Activated CD8-positive, alpha-beta T cell treated with anti-CD3 and anti-CD28 coated beads, Interleukin-2, amount 10 ng/mL, durations not matched to agents 7 days and 5 days (primary cell): Measurements from ENCODE around the gene TBC1D16. TPM values are rescaled to one million over a fixed set of nuclear protein-coding genes. Genes with fewer than 3 reads are reported as not detected.

Experiments used
- ATAC-seq: fragments of 150-1000 bp; cut with Tn5 transposase; one replicate; pipeline ENCODE4 v1.10.0; 2021; ENCODE audit warnings: moderate library complexity
- CTCF ChIA-PET: fragments of 350-600 bp; sonication (Branson Sonifier 250); formaldehyde crosslinking; loops from one replicate; lab custom pipeline; 2021; ENCODE audit warnings: antibody characterized with exemption; lab: Charles Lee
- POLR2A ChIA-PET: fragments of 350-600 bp; sonication (Branson Sonifier 250); formaldehyde crosslinking; loops from one replicate; lab custom pipeline; 2021; ENCODE audit warnings: antibody characterized with exemption; lab: Charles Lee
- DNase-seq: peaks from one replicate; pipeline ENCODE4 v3.0.0-alpha.2; 2020
- H3K27ac Mint-ChIP-seq: one replicate; pipeline ENCODE4 v1.8.0; 2021; ENCODE audit warnings: mild to moderate bottlenecking, mixed read lengths
- H3K27me3 Mint-ChIP-seq: one replicate; pipeline ENCODE4 v1.8.0; 2021; ENCODE audit warnings: low read depth, mixed read lengths
- H3K36me3 Mint-ChIP-seq: one replicate; pipeline ENCODE4 v1.8.0; 2021; ENCODE audit warnings: low read depth, mixed read lengths
- H3K4me1 Mint-ChIP-seq: one replicate; pipeline ENCODE4 v1.8.0; 2021; ENCODE audit warnings: low read depth, mixed read lengths
- H3K4me3 Mint-ChIP-seq: one replicate; pipeline ENCODE4 v1.8.0; 2021; ENCODE audit warnings: mild to moderate bottlenecking, mixed read lengths
- H3K9me3 Mint-ChIP-seq: one replicate; pipeline ENCODE4 v1.8.0; 2022; ENCODE audit warnings: mixed read lengths; ENCODE audit not compliant: insufficient read depth
- total RNA-seq, 2 experiments: library from RNA; stranded (reverse); gene quantifications; one replicate each; pipeline ENCODE4 v1.2.3, GENCODE V29; 2021

TBC1D16 gene
- total RNA-seq, 2 experiments from 2014 or later = 1.3 to 2.1 TPM

DNA sequence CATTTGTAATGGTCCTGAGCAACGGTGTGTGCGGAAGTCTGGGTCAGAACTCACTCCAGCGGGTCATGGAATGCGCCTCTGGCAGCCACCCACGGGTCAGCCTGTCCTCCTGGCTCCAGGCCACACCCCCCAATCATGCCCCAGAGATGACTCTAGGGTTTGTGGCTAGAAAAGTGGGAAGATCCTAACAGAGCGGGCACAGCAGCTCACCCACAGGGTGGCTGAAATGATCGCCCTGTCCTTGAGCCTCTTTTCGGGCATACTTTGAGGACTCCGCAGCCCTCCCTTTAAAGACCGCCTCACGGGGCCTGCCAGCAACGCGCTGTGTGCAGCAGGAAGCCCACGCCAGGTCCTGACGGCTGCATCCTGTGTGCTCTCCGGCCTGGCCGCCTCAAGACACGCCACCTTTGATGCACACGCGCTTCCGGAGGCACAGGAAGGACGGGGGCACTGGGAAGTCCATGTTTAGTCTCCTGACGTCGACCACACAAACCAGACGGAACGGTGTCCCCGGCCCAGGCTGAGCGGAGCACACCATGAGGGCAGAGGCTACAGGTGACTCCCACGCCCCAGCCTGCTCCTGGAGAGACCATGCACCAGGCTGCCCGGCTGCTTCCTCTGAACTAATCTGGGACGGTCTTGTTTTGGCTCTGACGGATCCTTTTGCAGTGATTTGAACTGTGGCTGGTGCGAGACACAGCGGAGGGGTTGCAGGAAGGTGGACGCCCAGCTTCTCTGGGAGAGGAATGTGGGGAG lies 92.9 kb downstream of the TBC1D16 start:
- ATAC-seq (peak; percentile 87), DNase-seq (peak; percentile 75)
- no peaks in the 10 kb centered on the region for H3K9me3 Mint-ChIP-seq
- H3K4me1 Mint-ChIP-seq = peaks cover 25% of the 10 kb centered on the region
- H3K27ac Mint-ChIP-seq = peak overlapping the region; percentile 89
- no peaks in the 10 kb centered on the region for H3K36me3 Mint-ChIP-seq
- H3K27me3 Mint-ChIP-seq = peaks cover under 1% of the 10 kb centered on the region
- ChIA-PET CTCF (no interaction called here), POLR2A (interaction anchor here (1.4 kb wide), 1 partner anchor 27 kb away, joined by 3 read pairs; no protein-coding TSS in a partner anchor)
- peak overlapping the region; percentile 63 for H3K4me3 Mint-ChIP-seq

DNA sequence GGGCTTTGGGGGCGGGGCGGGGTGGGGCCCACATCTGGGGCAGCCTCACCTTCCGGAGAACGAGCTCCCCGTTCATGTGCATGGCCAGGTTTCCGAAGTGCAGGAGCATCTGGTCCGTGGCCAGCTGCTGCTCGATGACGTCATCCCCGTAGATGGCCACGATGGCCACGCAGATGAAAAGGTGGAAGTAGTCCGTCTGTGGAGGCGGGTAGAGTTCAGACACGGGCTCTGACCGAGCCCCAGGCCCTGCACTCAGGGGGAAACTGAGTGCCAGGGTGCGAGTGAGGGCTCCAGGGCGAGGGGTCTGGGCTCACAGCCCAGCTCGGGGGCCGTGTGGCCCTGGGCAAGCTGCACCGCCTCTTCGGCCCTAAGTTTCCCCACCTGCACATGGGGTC lies 93.7 kb downstream of the TBC1D16 start:
- H3K4me3 Mint-ChIP-seq = no peak overlapping the region
- H3K4me1 Mint-ChIP-seq = peaks cover 33% of the 10 kb centered on the region
- DNase-seq (no peak), ATAC-seq (no peak)
- ChIA-PET CTCF (no interaction called here), POLR2A (interaction anchor here (1.4 kb wide), 1 partner anchor 26 kb away, joined by 3 read pairs; no protein-coding TSS in a partner anchor)
- H3K27me3 Mint-ChIP-seq = peaks cover 4% of the 10 kb centered on the region
- no peaks in the 10 kb centered on the region for H3K9me3 Mint-ChIP-seq
- H3K36me3 Mint-ChIP-seq = no peaks in the 10 kb centered on the region
- no peak overlapping the region for H3K27ac Mint-ChIP-seq

DNA sequence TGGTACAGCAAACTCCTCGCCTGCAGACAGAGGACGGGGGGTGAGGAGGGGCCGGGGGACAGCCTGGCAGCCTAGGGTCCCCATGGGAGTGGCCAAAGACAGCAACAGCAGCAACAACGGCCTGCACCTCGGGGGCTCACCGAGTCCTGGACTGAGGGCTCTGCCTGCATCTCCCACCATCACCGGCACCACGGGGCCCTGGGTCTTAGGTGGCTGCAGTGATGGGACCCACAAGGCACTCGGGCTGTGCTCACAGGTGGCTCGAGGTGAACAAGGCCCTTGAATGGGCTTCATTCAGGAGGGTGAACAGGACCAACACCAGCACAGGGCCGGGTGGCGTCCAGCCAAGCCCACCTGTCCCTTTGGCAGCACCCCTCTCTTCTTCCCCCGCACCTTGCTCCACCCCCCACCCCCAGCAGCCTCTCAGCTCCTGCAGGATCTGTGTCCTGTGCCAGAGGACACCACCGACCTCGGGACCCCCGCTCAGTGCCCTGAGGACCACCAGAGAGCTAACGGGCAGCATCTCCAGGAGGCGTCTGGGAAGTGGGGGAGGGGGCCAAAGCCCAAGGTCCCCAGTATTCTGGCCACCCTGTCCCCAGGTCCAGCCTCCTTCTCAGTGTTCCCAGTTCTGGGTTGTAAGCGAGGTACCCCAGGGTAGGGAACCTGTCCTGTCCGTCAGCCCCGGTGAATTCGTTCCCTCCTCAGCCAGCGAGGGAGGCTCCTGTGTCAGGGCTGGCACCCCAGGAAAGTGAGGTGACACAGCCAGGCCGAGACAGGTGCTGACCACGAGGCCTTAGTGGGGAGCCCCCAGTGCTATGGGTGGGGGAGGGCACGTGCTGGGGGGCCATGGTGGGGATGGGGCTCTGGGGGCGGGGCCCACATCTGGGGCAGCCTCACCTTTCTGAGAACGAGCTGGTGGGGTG lies 94.3 kb downstream of the TBC1D16 start:
- H3K4me1 Mint-ChIP-seq = peaks cover 39% of the 10 kb centered on the region
- no peak for DNase-seq
- no peaks in the 10 kb centered on the region for H3K9me3 Mint-ChIP-seq
- peaks cover 4% of the 10 kb centered on the region for H3K27me3 Mint-ChIP-seq
- ChIA-PET POLR2A (interaction anchor here (1.4 kb wide), 1 partner anchor 26 kb away, joined by 3 read pairs; no protein-coding TSS in a partner anchor), CTCF (no interaction called here)
- H3K36me3 Mint-ChIP-seq = no peaks in the 10 kb centered on the region
- H3K27ac Mint-ChIP-seq = no peak overlapping the region
- H3K4me3 Mint-ChIP-seq = no peak overlapping the region
- ATAC-seq = no peak

DNA sequence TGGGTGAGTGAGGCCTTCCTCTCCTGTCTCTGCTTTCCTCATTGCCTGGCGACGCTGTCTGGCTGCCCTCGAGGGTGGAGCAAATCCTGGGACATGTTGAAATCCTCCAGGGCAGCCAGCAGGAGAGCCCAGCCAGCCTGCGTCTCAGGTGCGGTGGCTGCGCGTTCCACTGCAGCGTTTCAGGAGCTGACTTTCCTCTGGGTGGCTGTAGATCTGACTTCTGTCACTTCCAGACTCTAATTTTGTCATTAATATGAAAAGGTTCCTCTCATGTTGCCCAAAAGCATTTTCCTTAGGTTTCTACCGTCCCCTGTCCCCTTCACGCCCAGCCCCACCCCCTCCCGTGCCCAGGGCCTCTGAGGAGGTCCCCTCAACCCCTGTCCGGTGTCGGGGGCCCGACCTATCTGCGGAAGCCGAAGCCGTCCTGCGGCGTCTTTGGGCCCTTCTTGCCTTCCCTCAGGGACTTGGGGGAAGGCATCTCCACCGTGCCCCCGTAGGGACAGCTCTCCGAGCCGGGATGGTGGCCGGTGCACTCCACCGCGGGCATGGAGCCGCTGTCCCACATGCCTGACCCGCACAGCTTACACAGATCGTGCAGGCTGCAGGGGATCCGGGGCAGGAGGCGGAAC lies 95.1 kb downstream of the TBC1D16 start:
- POLR2A ChIA-PET = no interaction called here
- peak overlapping the region; percentile 54 for H3K27ac Mint-ChIP-seq
- DNase-seq (no peak), ATAC-seq (no peak)
- H3K27me3 Mint-ChIP-seq = peaks cover 4% of the 10 kb centered on the region
- H3K4me1 Mint-ChIP-seq = peaks cover 47% of the 10 kb centered on the region
- CTCF ChIA-PET = interaction anchor here (1.0 kb wide), 1 partner anchor 132 kb away, joined by 5 read pairs; no protein-coding TSS in a partner anchor
- no peak overlapping the region for H3K4me3 Mint-ChIP-seq
- H3K9me3 Mint-ChIP-seq = no peaks in the 10 kb centered on the region
- no peaks in the 10 kb centered on the region for H3K36me3 Mint-ChIP-seq

DNA sequence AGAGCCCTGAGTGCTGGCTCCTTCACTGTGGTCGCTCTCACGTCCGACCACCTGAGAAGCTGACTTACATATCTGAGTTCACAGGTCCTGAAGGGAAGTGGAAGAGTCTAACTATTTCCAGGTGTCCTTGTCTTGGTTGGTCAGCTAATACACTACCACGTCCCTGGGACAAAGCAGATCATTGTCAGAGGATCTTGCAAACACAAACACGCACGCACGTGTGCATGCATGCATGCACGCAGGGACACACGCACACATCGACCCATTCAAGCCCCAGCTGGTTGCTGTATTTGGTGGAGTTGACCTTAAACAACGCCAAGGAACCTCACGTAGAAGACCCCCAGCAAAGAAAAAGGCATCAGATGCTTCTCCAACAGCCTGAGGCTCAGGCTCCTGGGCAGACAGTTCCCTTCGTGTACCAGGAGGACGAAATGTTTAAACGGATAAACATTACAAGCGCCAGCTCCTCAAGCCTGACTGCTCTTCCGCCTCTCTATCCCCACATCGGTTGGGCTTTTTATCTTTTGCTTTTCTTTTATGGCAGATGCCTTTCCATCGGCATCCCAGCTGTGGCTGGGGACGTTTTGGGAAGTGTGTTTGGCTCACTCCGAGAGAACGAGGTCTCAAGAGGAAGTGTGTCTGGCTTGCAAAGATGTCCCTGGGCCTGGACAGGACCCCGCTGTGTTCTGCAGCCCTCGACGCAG lies 95.8 kb downstream of the TBC1D16 start:
- Mint-ChIP-seq H3K36me3 (no peaks in the 10 kb centered on the region), H3K27ac (peak overlapping the region; percentile 54), H3K9me3 (no peaks in the 10 kb centered on the region), H3K27me3 (peaks cover 4% of the 10 kb centered on the region), H3K4me3 (no peak overlapping the region), H3K4me1 (peaks cover 53% of the 10 kb centered on the region)
- DNase-seq = no peak
- ChIA-PET POLR2A (no interaction called here), CTCF (interaction anchor here (1.0 kb wide), 1 partner anchor 131 kb away, joined by 5 read pairs; no protein-coding TSS in a partner anchor)
- ATAC-seq = no peak

DNA sequence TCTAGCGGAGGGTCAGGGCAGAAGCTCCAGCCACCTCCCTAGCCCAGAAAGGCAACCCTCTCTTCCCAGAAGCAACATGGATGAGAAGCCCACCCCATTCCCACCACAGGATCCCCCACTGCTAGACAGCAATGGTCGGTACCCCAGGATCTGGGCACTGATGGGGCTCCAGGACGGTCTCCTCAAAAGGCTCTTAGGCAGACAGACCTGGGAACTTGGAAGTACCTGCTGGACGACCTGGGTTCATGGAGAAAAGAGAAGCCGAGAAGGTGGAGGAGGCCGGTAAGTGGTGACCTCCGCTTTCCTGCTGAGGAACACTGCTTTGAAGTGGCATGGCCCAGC lies 96.6 kb downstream of the TBC1D16 start:
- DNase-seq (no peak), ATAC-seq (no peak)
- Mint-ChIP-seq H3K4me1 (peaks cover 58% of the 10 kb centered on the region), H3K27me3 (peaks cover 4% of the 10 kb centered on the region), H3K36me3 (no peaks in the 10 kb centered on the region), H3K4me3 (no peak overlapping the region), H3K9me3 (no peaks in the 10 kb centered on the region), H3K27ac (no peak overlapping the region)
- ChIA-PET POLR2A (no interaction called here), CTCF (no interaction called here)

DNA sequence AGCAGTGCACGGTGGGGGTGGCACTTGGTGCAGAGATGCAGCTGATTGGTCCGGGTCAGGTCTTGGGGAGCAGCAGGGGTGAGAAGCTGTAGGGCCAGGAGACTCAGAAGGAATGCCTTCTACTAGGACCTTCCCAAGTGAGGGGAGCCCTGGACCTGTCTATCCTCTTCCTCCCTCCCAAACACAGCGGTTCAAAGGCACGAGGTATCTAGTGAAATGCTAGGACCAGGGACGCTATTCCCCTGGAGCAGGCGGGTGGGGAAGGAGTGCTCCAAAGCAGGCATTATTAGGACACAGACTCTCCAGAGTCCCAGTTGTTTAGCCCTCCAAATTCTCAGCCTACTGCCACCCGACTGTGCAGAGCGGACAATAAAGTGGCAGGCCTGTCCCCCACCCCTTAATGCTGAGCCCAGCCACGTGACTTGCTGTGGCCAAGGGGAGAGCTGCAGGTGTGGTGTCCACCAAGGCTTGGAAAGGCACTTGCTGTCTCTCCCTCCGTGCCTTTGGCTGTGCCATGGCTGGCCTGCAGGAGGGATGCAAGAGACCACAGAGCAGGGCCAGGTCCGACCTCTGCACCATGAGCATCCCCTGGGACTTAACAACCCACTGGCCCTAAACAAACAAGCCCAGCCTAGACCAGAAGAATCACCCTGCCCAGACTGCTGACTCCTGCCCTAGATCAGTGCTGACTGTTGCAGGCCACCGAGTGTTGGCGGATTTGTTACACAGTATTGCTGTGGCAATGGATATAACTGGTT lies 97.2 kb downstream of the TBC1D16 start:
- Mint-ChIP-seq H3K27me3 (peaks cover 4% of the 10 kb centered on the region), H3K4me1 (peaks cover 59% of the 10 kb centered on the region), H3K27ac (no peak overlapping the region), H3K9me3 (no peaks in the 10 kb centered on the region), H3K4me3 (no peak overlapping the region), H3K36me3 (no peaks in the 10 kb centered on the region)
- POLR2A ChIA-PET = no interaction called here
- DNase-seq = no peak
- no peak for ATAC-seq
- CTCF ChIA-PET = interaction anchor here (0.7 kb wide), 1 partner anchor 69 kb away, joined by 3 read pairs; no protein-coding TSS in a partner anchor

DNA sequence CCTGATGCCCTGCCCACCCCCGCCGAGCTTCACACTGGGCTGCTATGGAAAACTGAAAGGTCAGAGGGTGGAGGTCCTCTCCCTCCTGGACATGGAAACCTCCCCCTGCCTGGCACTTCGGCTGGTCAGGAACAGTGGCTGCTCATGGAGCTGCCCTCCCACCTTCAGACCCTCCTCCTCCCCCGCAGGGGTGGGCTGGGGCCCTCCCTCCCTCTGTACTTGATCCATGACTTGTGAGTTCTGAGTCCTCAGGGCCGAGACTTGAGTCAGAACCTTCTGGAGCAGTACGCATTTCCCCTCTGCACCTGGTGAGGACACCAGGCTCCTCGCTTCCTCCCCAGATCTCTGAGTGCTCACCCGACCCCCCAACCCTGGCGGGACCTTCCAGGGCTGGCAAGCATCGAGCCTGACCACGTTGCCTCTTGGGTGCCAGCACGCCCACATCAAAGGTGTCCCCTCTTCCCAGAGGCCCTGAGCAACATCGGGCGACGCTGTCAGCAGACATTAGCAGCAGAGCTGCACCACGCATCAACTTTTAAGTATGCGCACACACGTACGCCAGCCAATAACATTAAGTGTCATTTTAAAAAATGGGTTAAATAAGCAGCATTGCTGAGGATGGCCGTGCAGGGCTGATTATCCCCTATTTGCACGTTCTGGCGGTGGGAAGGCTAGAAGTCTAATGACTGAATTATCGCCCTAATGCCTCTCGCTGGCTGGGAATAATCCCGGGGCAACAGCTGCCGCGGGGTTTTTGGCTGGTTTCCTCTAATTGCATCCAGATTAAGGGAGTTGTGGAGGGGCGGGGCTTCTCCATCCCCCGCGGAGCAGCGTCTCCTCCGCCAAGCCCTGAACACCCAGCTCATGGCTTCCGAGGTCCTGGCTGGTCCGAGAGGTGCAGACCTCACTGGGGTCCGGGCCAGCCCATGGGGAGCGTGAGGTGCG lies 98.0 kb downstream of the TBC1D16 start:
- peaks cover 11% of the 10 kb centered on the region for H3K27me3 Mint-ChIP-seq
- H3K27ac Mint-ChIP-seq = peak overlapping the region; percentile 83
- peaks cover 60% of the 10 kb centered on the region for H3K4me1 Mint-ChIP-seq
- ChIA-PET CTCF (interaction anchor here (0.7 to 1.5 kb wide), 3 partner anchors 14 to 70 kb away, joined by 3 to 4 read pairs (median 3); no protein-coding TSS in a partner anchor), POLR2A (no interaction called here)
- H3K36me3 Mint-ChIP-seq = no peaks in the 10 kb centered on the region
- no peak for DNase-seq
- peak overlapping the region; percentile 54 for H3K4me3 Mint-ChIP-seq
- ATAC-seq = peak; percentile 34
- H3K9me3 Mint-ChIP-seq = no peaks in the 10 kb centered on the region

DNA sequence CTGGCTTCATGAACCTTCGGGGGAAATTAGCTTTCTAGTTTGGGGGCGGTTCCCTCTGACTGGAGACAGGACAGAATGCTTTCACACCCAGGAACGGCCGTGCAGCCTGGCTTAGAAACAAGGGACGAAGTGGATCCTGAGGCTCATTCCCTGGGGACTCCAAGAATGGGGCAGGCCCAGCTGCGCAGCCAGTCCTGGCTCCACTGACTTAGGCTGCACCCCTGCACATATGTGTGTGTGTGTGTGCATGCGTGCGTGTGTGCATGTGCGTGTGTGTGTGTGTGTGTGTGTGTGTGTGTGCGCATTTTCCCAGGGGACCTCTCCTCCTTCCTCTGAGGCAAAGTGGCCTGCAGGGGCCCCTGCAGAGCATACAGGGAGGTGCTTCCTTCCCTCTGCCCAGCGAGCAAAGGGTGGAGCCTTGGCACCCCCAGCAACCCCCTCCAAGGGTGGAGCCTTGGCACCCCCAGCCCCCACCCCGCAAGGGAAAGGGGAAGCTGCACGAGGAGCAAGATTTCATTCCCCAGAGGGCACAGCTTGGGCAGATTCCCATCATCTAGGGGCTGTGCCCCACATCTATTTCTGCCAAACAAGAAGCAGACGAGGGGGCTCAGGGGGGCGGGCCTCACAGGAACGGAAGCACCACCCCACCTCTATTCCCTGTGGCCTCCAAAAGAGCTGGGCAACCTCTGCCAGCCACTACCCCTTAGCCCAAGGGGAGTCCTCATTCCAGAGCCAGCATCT lies 98.9 kb downstream of the TBC1D16 start:
- Mint-ChIP-seq H3K4me3 (peak overlapping the region; percentile 54), H3K27me3 (peaks cover 14% of the 10 kb centered on the region), H3K9me3 (no peaks in the 10 kb centered on the region), H3K4me1 (peaks cover 57% of the 10 kb centered on the region), H3K27ac (peak overlapping the region; percentile 83), H3K36me3 (no peaks in the 10 kb centered on the region)
- ATAC-seq (no peak), DNase-seq (no peak)
- POLR2A ChIA-PET = no interaction called here
- CTCF ChIA-PET = interaction anchor here (0.8 to 1.5 kb wide), 2 partner anchors 13 to 34 kb away, joined by 3 to 4 read pairs; no protein-coding TSS in a partner anchor
